ENCODE data around the gene KCNJ6. TPM values are rescaled to one million over a fixed set of nuclear protein-coding genes. Genes with fewer than 3 reads are reported as not detected.

The KCNJ6 gene
- total RNA-seq, 2 donors from 2014 or later = not detected

GRCh38 chr21:37842163-37842919 lies 73.9 kb downstream of the KCNJ6 start:
- no peak for ATAC-seq
- no peaks in the 10 kb centered on the region for H3K9me3 Mint-ChIP-seq

GRCh38 chr21:37837381-37837780 lies 78.9 kb downstream of the KCNJ6 start:
- Mint-ChIP-seq H3K27me3 (peaks cover 8 to 11% of the 10 kb centered on the region in 2 donors), H3K9me3 (no peaks in the 10 kb centered on the region), H3K4me1 (ENCODE audit: low read depth in 2 of 2) (no peaks in the 10 kb centered on the region), H3K27ac (no peak overlapping the region), H3K4me3 (no peak overlapping the region), H3K36me3 (no peaks in the 10 kb centered on the region)
- DNase-seq (ENCODE audit: low spot score) (no peak), ATAC-seq (no peak)

More at GRCh38 chr21:37842163-37842919, 73.9 kb downstream of the KCNJ6 start:
- H3K27me3 Mint-ChIP-seq = peaks cover 0 to 25% of the 10 kb centered on the region in 2 donors
- no peak overlapping the region for H3K4me3 Mint-ChIP-seq
- no peak for DNase-seq (ENCODE audit: low spot score)
- H3K36me3 Mint-ChIP-seq = no peaks in the 10 kb centered on the region
- H3K4me1 Mint-ChIP-seq (ENCODE audit: low read depth in 2 of 2) = no peaks in the 10 kb centered on the region
- no peak overlapping the region for H3K27ac Mint-ChIP-seq

GRCh38 chr21:37835481-37835880 lies 80.8 kb downstream of the KCNJ6 start:
- H3K36me3 Mint-ChIP-seq = no peaks in the 10 kb centered on the region
- H3K4me3 Mint-ChIP-seq = no peak overlapping the region
- H3K27ac Mint-ChIP-seq = no peak overlapping the region
- no peaks in the 10 kb centered on the region for H3K9me3 Mint-ChIP-seq
- H3K4me1 Mint-ChIP-seq (ENCODE audit: low read depth in 2 of 2) = no peaks in the 10 kb centered on the region
- H3K27me3 Mint-ChIP-seq = peaks cover 13 to 15% of the 10 kb centered on the region in 2 donors
- DNase-seq (ENCODE audit: low spot score) = no peak
- no peak for ATAC-seq

- ATAC-seq = no peak
These were observed 83.0 kb downstream of the KCNJ6 start for GRCh38 chr21:37833301-37833700.

GRCh38 chr21:37829447-37829846 lies 86.8 kb downstream of the KCNJ6 start:
- H3K9me3 Mint-ChIP-seq = no peaks in the 10 kb centered on the region
- ATAC-seq = no peak
- no peak for DNase-seq (ENCODE audit: low spot score)
- no peaks in the 10 kb centered on the region for H3K4me1 Mint-ChIP-seq (ENCODE audit: low read depth in 2 of 2)
- H3K27ac Mint-ChIP-seq = no peak overlapping the region
- H3K4me3 Mint-ChIP-seq = no peak overlapping the region
- H3K36me3 Mint-ChIP-seq = no peaks in the 10 kb centered on the region
- peaks cover 17 to 30% of the 10 kb centered on the region in 2 donors for H3K27me3 Mint-ChIP-seq

More at GRCh38 chr21:37833301-37833700, 83.0 kb downstream of the KCNJ6 start:
- H3K27ac Mint-ChIP-seq = no peak overlapping the region
- H3K4me3 Mint-ChIP-seq = no peak overlapping the region
- H3K9me3 Mint-ChIP-seq = no peaks in the 10 kb centered on the region
- H3K27me3 Mint-ChIP-seq = peaks cover 15 to 24% of the 10 kb centered on the region in 2 donors
- no peaks in the 10 kb centered on the region for H3K36me3 Mint-ChIP-seq
- no peaks in the 10 kb centered on the region for H3K4me1 Mint-ChIP-seq (ENCODE audit: low read depth in 2 of 2)
- no peak for DNase-seq (ENCODE audit: low spot score)

GRCh38 chr21:37828991-37829390 lies 87.3 kb downstream of the KCNJ6 start:
- ATAC-seq = no peak
- peaks cover 12 to 28% of the 10 kb centered on the region in 2 donors for H3K27me3 Mint-ChIP-seq
- no peak for DNase-seq (ENCODE audit: low spot score)
- no peaks in the 10 kb centered on the region for H3K36me3 Mint-ChIP-seq
- no peaks in the 10 kb centered on the region for H3K4me1 Mint-ChIP-seq (ENCODE audit: low read depth in 2 of 2)
- no peak overlapping the region for H3K4me3 Mint-ChIP-seq
- H3K9me3 Mint-ChIP-seq = no peaks in the 10 kb centered on the region
- no peak overlapping the region for H3K27ac Mint-ChIP-seq

GRCh38 chr21:37828556-37828955 lies 87.7 kb downstream of the KCNJ6 start:
- DNase-seq (ENCODE audit: low spot score) (no peak), ATAC-seq (no peak)
- Mint-ChIP-seq H3K4me1 (ENCODE audit: low read depth in 2 of 2) (no peaks in the 10 kb centered on the region), H3K27ac (no peak overlapping the region), H3K4me3 (no peak overlapping the region), H3K36me3 (no peaks in the 10 kb centered on the region), H3K27me3 (peaks cover 13 to 25% of the 10 kb centered on the region in 2 donors), H3K9me3 (no peaks in the 10 kb centered on the region)

GRCh38 chr21:37827913-37828312 lies 88.3 kb downstream of the KCNJ6 start:
- DNase-seq (ENCODE audit: low spot score) = no peak
- Mint-ChIP-seq H3K36me3 (no peaks in the 10 kb centered on the region), H3K4me1 (ENCODE audit: low read depth in 2 of 2) (no peaks in the 10 kb centered on the region), H3K4me3 (no peak overlapping the region), H3K27me3 (peaks cover 15 to 25% of the 10 kb centered on the region in 2 donors), H3K9me3 (no peaks in the 10 kb centered on the region), H3K27ac (no peak overlapping the region)
- no peak for ATAC-seq

- H3K4me3 Mint-ChIP-seq = no peak overlapping the region
- no peak for DNase-seq (ENCODE audit: low spot score)
- peaks cover 13 to 14% of the 10 kb centered on the region in 2 donors for H3K27me3 Mint-ChIP-seq
- ATAC-seq = peak in 1 of 2 donors; percentile 52
- no peaks in the 10 kb centered on the region for H3K36me3 Mint-ChIP-seq
- no peaks in the 10 kb centered on the region for H3K9me3 Mint-ChIP-seq
- no peak overlapping the region for H3K27ac Mint-ChIP-seq
- H3K4me1 Mint-ChIP-seq (ENCODE audit: low read depth in 2 of 2) = no peaks in the 10 kb centered on the region
These were observed 94.3 kb downstream of the KCNJ6 start for GRCh38 chr21:37821786-37822450.

- DNase-seq (ENCODE audit: low spot score) (no peak), ATAC-seq (no peak)
- Mint-ChIP-seq H3K36me3 (no peaks in the 10 kb centered on the region), H3K9me3 (no peaks in the 10 kb centered on the region), H3K4me1 (ENCODE audit: low read depth in 2 of 2) (no peaks in the 10 kb centered on the region), H3K4me3 (no peak overlapping the region), H3K27ac (no peak overlapping the region), H3K27me3 (peaks cover 11 to 13% of the 10 kb centered on the region in 2 donors)
These were observed 95.2 kb downstream of the KCNJ6 start for GRCh38 chr21:37821092-37821491.

- peaks cover 2 to 12% of the 10 kb centered on the region in 2 donors for H3K27me3 Mint-ChIP-seq
- H3K9me3 Mint-ChIP-seq = no peaks in the 10 kb centered on the region
- H3K27ac Mint-ChIP-seq = no peak overlapping the region
- no peak overlapping the region for H3K4me3 Mint-ChIP-seq
- H3K4me1 Mint-ChIP-seq (ENCODE audit: low read depth in 2 of 2) = no peaks in the 10 kb centered on the region
- no peak for DNase-seq (ENCODE audit: low spot score)
- no peak for ATAC-seq
- no peaks in the 10 kb centered on the region for H3K36me3 Mint-ChIP-seq
These were observed 96.9 kb downstream of the KCNJ6 start for GRCh38 chr21:37819372-37819771.

- Mint-ChIP-seq H3K27me3 (peaks cover 5 to 18% of the 10 kb centered on the region in 2 donors), H3K4me1 (ENCODE audit: low read depth in 2 of 2) (no peaks in the 10 kb centered on the region), H3K4me3 (no peak overlapping the region), H3K9me3 (peaks cover 3% of the 10 kb centered on the region), H3K27ac (no peak overlapping the region), H3K36me3 (peaks cover 4% of the 10 kb centered on the region)
- no peak for ATAC-seq
- DNase-seq (ENCODE audit: low spot score) = no peak
These were observed 99.0 kb downstream of the KCNJ6 start for GRCh38 chr21:37817242-37817641.

GRCh38 chr21:37815893-37816292 lies 100.4 kb downstream of the KCNJ6 start:
- Mint-ChIP-seq H3K27me3 (peaks cover 7 to 29% of the 10 kb centered on the region in 2 donors), H3K9me3 (peaks cover 3% of the 10 kb centered on the region), H3K4me3 (no peak overlapping the region), H3K4me1 (ENCODE audit: low read depth in 2 of 2) (no peaks in the 10 kb centered on the region), H3K36me3 (peaks cover 11% of the 10 kb centered on the region), H3K27ac (no peak overlapping the region)
- peak; percentile 20 to 60 for ATAC-seq
- DNase-seq (ENCODE audit: low spot score) = no peak

GRCh38 chr21:37811711-37812110 lies 104.5 kb downstream of the KCNJ6 start:
- no peak overlapping the region for H3K27ac Mint-ChIP-seq
- H3K4me3 Mint-ChIP-seq = no peak overlapping the region
- DNase-seq (ENCODE audit: low spot score) (no peak), ATAC-seq (no peak)
- no peaks in the 10 kb centered on the region for H3K4me1 Mint-ChIP-seq (ENCODE audit: low read depth in 2 of 2)
- peaks cover 3% of the 10 kb centered on the region for H3K9me3 Mint-ChIP-seq
- peaks cover 8 to 39% of the 10 kb centered on the region in 2 donors for H3K27me3 Mint-ChIP-seq
- H3K36me3 Mint-ChIP-seq = peaks cover 11% of the 10 kb centered on the region
